Epithelial cell of prostate (primary cell): ENCODE results near the gene ABHD1.
"Not testable (repeated sequence)": the region's sequence is repeated elsewhere in the genome, so short reads cannot be mapped to it uniquely, and the experiment has no call there.

Experiments
- DNase-seq: peaks from one replicate; pipeline ENCODE4 v3.0.0-alpha.2; 2011; ENCODE audit warnings: low read depth, low spot score
- H3K27ac ChIP-seq: fragments of 450-650 bp; 2 replicates; pipeline ENCODE4 v1.5.1; 2017; ENCODE audit warnings: mild to moderate bottlenecking

The ABHD1 gene

GRCh38 chr2:27159271-27159670, 35.7 kb downstream of the ABHD1 start:
- H3K27ac ChIP-seq, result no peak overlapping the region
- DNase-seq, result no peak

DNA sequence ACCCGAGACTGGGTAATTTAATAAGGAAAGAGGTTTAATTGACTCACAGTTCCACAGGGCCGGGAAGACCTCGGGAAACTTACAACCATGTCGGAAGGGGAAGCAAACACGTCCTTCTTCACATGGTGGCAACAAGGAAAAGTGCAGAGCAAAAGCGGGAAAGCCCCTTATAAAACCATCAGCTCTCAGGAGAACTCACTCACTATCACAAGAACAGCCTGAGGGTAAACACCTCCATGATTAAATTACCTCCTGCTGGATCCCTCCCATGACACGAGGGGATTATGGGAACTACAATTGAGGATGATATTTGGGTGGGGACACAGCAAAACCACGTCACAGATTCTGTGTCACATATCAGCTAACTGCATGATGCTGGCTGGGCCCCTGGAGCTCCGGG, 36.6 kb downstream of the ABHD1 start:
- no peak overlapping the region for H3K27ac ChIP-seq

DNA sequence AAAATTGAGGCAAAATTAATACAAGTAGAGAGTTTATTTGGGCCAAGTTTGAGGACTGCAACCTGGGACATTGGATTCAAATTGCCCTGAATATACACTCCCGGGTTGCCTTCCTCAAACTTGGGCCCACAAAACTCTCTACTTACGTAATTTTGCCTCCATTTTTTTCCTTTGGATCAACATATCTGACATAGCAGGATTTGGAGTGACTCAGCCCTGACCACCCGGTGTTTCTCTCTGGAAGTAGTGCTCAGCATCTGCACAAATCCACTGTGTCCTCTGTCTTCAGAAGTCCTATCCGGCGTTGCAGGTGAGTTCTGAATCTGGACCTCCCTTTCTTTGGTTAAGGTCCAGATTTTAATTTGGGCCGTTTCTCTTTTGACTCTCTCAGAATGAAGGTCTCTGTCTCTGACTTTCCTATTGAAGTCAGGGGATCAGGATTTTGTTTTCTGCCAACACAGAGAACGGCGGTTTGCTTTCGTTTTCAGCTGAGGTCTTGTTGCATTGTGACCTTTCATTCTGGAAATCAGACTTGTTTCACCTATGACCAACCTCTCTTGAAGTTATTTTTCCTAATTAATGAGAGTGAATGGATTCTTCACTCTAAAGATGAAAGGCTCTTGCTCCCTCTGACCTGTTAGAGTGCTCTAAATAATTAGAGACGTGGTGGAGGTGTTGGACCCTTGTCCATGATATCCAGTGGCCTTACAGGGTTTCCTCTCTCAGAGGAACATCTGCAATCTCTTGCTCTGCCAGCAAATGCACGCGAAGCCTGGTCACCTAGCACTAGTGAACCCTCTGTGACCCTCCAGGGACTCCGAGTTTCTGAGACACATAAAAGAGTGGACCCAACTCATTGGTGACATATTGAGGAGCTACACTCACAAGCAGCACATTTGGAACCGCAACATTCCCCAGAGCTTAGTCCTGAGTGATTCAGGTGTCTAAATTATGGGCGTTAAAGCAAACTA, 38.8 kb downstream of the ABHD1 start:
- no peak for DNase-seq

More for the DNA sequence above, 36.6 kb downstream of the ABHD1 start:
- no peak for DNase-seq

DNA sequence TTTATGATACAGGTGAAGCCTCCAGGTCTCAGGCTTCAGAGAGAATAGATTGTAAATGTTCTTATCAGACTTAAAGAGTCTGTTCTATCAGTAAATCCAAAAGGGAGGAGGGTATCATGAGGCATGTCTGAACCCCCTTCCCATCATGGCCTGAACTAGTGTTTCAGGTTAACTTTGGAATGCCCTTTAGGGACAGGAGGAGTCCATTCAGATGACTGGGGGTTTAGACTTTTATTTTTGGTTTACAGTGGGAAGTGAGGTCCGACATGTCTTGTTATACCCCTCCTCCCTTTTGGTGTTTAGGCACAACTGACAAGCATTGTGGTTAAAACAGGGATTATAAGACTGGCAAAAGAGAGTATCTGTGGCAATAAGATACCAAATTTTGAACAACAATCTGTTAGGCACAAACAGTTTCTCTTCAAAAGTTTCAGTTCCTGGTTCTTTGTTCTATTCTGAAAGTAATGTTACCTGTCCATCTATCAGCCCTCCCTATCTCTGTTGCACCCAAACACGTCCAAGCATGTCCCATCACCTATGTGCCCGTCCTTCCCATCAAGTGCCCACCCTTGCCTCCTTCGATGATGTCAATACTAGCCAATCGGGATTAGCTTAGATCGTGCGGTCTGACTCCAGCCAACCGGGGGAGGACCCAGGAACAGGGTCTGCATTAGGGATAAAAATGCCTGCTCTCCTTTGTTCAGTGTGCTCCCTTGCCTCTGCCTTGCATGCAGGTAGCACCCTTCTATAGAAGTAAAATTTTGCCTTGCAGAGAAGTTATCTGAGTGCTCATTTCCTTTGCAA, 41.5 kb downstream of the ABHD1 start:
- no peak overlapping the region for H3K27ac ChIP-seq
- DNase-seq, result no peak

More for the DNA sequence above, 38.8 kb downstream of the ABHD1 start:
- no peak overlapping the region for H3K27ac ChIP-seq

- DNase-seq, result no peak
- H3K27ac ChIP-seq, result no peak overlapping the region
Observed at GRCh38 chr2:27170581-27171337, 47.1 kb downstream of the ABHD1 start.

DNA sequence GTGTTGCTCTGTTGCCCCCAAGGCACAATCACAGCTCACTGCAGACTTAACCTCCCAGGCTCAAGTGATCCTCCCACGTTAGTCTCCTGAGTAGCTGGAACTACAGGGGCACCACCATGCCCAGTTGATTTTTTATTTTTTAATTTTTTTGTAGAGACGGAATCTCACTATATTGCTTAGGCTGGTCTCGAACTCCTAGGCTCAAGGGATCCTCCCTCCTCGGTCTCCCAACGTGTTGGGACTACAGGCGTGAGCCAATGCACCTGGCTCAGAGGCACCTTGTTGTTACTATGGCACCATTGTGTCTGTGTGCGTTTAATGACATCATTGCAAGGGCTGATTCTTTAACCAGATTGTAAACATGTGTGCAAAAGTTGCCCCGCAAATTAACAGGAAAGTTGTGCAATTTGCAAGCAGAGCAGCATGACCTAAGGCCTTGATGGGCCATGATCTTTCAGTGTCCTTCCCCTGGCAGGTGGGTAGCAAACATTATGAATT, 47.8 kb downstream of the ABHD1 start:
- DNase-seq, result no peak
- H3K27ac ChIP-seq, result no peak overlapping the region

GRCh38 chr2:27174638-27175037, 51.0 kb downstream of the ABHD1 start:
- no peak for DNase-seq
- H3K27ac ChIP-seq, result no peak overlapping the region

DNA sequence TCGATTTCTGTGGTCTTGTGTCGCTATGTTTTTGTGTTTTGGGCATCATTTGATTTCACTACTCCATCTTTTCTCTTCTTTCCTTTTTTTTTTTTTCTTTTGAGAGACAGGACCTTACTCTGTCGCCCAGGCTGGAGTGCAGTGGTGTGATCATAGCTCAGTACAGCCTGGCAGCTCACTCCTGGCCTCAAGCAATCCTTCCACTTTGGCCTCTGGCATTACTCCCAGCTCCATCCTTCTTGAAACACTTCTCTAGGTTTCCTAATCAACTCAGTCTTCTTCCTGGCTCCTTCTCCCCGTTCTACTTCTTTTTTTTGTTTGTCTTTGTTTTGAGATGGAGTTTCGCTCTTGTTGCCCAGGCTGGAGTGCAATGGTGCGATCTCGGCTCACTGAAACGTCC, 51.7 kb downstream of the ABHD1 start:
- no peak overlapping the region for H3K27ac ChIP-seq
- no peak for DNase-seq

DNA sequence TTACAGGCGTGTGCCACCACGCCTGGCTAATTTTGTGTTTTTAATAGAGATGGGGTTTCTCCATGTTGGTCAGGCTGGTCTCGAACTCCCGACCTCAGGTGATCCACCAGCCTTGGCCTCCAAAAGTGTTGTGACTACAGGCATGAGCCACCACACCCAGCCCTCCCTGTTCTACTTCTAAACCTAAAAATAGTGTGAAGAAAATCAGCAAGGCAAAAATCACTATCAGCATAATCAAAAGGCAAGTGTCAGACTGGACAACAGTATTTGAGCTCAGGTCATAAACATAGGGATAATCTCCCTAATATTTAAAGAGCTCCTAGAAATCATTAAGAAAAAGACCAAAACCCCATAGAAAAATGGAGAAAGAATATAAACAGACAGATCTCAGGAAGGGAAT, 52.2 kb downstream of the ABHD1 start:
- not testable (repeated sequence) for H3K27ac ChIP-seq, DNase-seq

- no peak for DNase-seq
- no peak overlapping the region for H3K27ac ChIP-seq
Observed at GRCh38 chr2:27177441-27178351, 54.1 kb downstream of the ABHD1 start.

DNA sequence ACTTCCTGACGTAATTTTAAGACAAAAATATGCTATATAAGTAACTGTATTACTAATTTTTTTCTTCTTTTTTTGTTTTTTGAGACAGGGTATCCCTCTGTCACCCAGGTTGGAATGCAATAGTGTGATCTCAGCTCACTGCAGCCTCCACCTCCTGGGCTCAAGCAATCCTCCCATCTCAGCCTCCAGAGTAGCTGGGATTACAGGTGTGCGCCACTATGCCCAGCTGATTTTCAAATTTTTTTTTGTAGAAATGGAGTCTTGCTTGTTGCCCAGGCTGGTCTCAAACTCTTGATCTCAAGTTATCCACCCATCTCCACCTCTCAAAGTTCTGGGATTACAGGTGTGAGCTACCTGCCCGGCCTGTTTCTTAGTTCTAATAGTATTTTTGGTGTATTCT, 54.9 kb downstream of the ABHD1 start:
- no peak overlapping the region for H3K27ac ChIP-seq
- no peak for DNase-seq

DNA sequence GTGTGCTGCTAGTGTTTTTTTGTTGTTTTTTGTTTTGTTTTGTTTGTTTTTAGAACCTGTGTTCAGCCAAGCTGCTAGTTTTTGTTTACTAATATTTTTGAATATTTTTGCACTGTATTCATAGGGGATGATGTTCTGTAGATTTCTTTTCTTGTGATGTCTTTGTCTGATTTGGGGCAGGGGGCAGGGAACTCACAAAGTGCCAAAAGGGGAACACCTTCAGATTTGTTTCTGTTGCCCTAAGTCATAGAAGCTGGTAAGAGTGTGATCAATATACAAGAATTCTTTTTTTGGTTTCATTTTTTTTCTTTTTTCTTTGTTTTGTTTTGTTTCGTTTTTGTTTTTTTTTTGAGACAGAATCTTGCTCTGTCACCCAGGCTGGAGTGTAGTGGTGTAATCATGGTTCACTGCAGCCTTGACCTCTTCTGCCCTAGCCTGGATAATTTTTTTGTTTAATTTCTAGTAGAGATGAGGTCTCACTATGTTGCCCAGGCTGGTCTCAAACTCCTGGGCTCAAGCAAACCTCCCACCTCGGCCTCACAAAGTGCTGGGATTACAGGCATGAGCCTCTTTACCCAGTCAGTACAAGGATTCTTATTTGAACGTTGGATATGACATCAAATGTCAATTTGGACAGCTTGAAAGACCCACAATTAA, 55.9 kb downstream of the ABHD1 start:
- DNase-seq, result no peak
- no peak overlapping the region for H3K27ac ChIP-seq
